Measurements from ENCODE around the gene SDHB. TPM values are rescaled to one million over a fixed set of nuclear protein-coding genes. Genes with fewer than 3 reads are reported as not detected.

The SDHB gene
- total and polyA plus RNA-seq, 9 of the 15 experiments (the other 6 are each of a cell fraction or from before 2014, with no cell fraction given) = 207 to 554 (median 365) TPM

GRCh38 chr1:17095141-17095540, 41.3 kb upstream of the SDHB start:
- H4K20me1 ChIP-seq (replicated peaks; ENCODE audit: control insufficient read depth, insufficient read depth, low read length) = peaks cover 8% of the 10 kb centered on the region; the same call in 1 of the 2 replicates
- DNase-seq (ENCODE audit: extremely low read depth in 1 of 4, low spot score in 3 of 4) (no peak), FAIRE-seq (no peak), ATAC-seq (no peak)
- H3K27ac ChIP-seq (ENCODE audit: extremely low read depth, low read depth, low read length) = no peak overlapping the region
- BruUV-seq (replicated peaks) = no TSS peak
- H3K9me1 ChIP-seq (ENCODE audit: control insufficient read depth, insufficient read depth, low read length) = no peaks in the 10 kb centered on the region
- no peaks in the 10 kb centered on the region; a peak in 1 of 5 replicates for H3K4me1 ChIP-seq (replicated peaks in 1 of 2; ENCODE audit: control insufficient read depth in 2 of 2, insufficient read depth in 2 of 2, low read length in 2 of 2)
- H3K9ac ChIP-seq (ENCODE audit: insufficient read depth in 1 of 2, low read depth in 2 of 2, low read length in 2 of 2) = no peak overlapping the region
- TF ChIP-seq TARDBP (IDR thresholded peaks at IDR 0.05) = no peak
- no peak for TF ChIP-seq TEAD4 (IDR thresholded peaks at IDR 0.05; ENCODE audit: low read length)
- no peak for TF ChIP-seq TEAD4 (CRISPR knock-in tag; IDR thresholded peaks at IDR 0.05; ENCODE audit: borderline replicate concordance)
- no peak for TF ChIP-seq CBFB (CRISPR knock-in tag; IDR thresholded peaks at IDR 0.05)
- no peak for TF ChIP-seq SIN3A (IDR thresholded peaks at IDR 0.05; ENCODE audit: borderline replicate concordance in 2 of 2, control insufficient read depth in 1 of 2, low read depth in 2 of 2, low read length in 2 of 2)
- TF ChIP-seq ZNF143 (CRISPR knock-in tag; IDR thresholded peaks at IDR 0.05) = no peak
- no peak for TF ChIP-seq ZNF212 (CRISPR knock-in tag; IDR thresholded peaks at IDR 0.05)
- no peak for TF ChIP-seq DNMT1 (IDR thresholded peaks at IDR 0.05)
- no peak for TF ChIP-seq ZNF76 (CRISPR knock-in tag; IDR thresholded peaks at IDR 0.05; ENCODE audit: borderline replicate concordance)
- no peak for TF ChIP-seq NCOA1 (IDR thresholded peaks at IDR 0.05; ENCODE audit: low read depth)
- no peak for TF ChIP-seq CHD1 (IDR thresholded peaks at IDR 0.05; ENCODE audit: low read length)
- no peak for TF ChIP-seq NR2C1 (IDR thresholded peaks at IDR 0.05)
- no peak for TF ChIP-seq NR2C1 (tag; IDR thresholded peaks at IDR 0.05)
- TF ChIP-seq MNT (conservative IDR thresholded peaks at IDR 0.05) = no peak
- TF ChIP-seq LCOR (CRISPR knock-in tag; IDR thresholded peaks at IDR 0.05) = no peak
- TF ChIP-seq ZBED1 (IDR thresholded peaks at IDR 0.05) = no peak
- no peak for TF ChIP-seq ZBTB9 (CRISPR knock-in tag; IDR thresholded peaks at IDR 0.05)
- no peaks in the 10 kb centered on the region for H3K79me2 ChIP-seq (ENCODE audit: control insufficient read depth, insufficient read depth, low read length)
- no peak overlapping the region for H3K4me3 ChIP-seq
- no peaks in the 10 kb centered on the region for H3K9me3 ChIP-seq (replicated peaks; ENCODE audit: control insufficient read depth, insufficient read depth, low read depth, low read length)
- intact Hi-C loops (cut with micrococcal nuclease) = no loop called here
- 0% methylated on average over 4 of the region's 4 CpGs for WGBS (ENCODE audit: insufficient coverage, low coverage, missing lambda C conversion rate)
- H2AFZ ChIP-seq (ENCODE audit: low read depth, low read length) = no peak overlapping the region
- no peaks in the 10 kb centered on the region for H3K36me3 ChIP-seq (ENCODE audit: control insufficient read depth, insufficient read depth, low read length)
- H3K4me2 ChIP-seq (ENCODE audit: insufficient read depth, low read length) = no peak overlapping the region
- in situ Hi-C loops (cut with MboI) = no loop called here
- POLR2A ChIA-PET = interaction anchor here (1.0 kb wide), 1 partner anchor 13 kb away, joined by 3 read pairs; no protein-coding TSS in a partner anchor
- H3K27me3 ChIP-seq (ENCODE audit: control insufficient read depth in 2 of 2, insufficient read depth in 2 of 2, low read length in 2 of 2) = peaks cover 50 to 84% of the 10 kb centered on the region in 2 experiments
- CTCF ChIA-PET (ENCODE audit: low intra/inter-chr PET ratio) = no interaction called here
